Stomach (tissue), 9 donors: ENCODE results near the gene GDF7. TPM values are rescaled to one million over a fixed set of nuclear protein-coding genes. Genes with fewer than 3 reads are reported as not detected.

Experiments used
- DNase-seq, 2 donors: peaks; one replicate each; pipeline versions ENCODE4 v3.0.0 to v3.0.0-alpha.2; 2013 to 2019
- H3K27ac ChIP-seq, 5 donors: fragments of 200-600 bp in 4 of 5; sonication (generic) in 4 of 5; one replicate each; pipeline ENCODE4 v1.5.1; 2013 to 2019; ENCODE audit warnings: mild to moderate bottlenecking in 1 of 5, moderate library complexity in 1 of 5
- H3K27me3 ChIP-seq, 3 donors: fragments of 200-600 bp; sonication (generic); one replicate each; pipeline ENCODE4 v1.5.1; 2017 to 2019; ENCODE audit warnings: mixed run types in 1 of 3
- H3K36me3 ChIP-seq, 4 donors: fragments of 200-600 bp; sonication (generic); 1 replicate in 3 of 4; 2 replicates in 1 of 4; pipeline ENCODE4 v1.5.1; 2016 to 2019
- H3K4me1 ChIP-seq, 4 donors: fragments of 200-600 bp; sonication (generic); one replicate each; pipeline ENCODE4 v1.5.1; 2016 to 2019
- H3K4me3 ChIP-seq, 4 donors: fragments of 200-600 bp; sonication (generic) in 3 of 4; one replicate each; pipeline ENCODE4 v1.5.1; 2016 to 2019; ENCODE audit warnings: mild to moderate bottlenecking in 1 of 4
- H3K9me3 ChIP-seq, 4 donors: fragments of 200-600 bp; sonication (generic); one replicate each; pipeline ENCODE4 v1.5.1; 2016 to 2019
- EP300 ChIP-seq: sonication (generic); formaldehyde crosslinking; IDR thresholded peaks from one replicate; pipeline ENCODE4 v1.6.1; 2017; ENCODE audit warnings: antibody characterized with exemption
- POLR2A ChIP-seq, 4 donors: fragments of 450-650 bp; IDR thresholded peaks; one replicate each; pipeline ENCODE4 v1.6.1; 2016; ENCODE audit warnings: antibody characterized with exemption in 4 of 4, control low read depth in 2 of 4, mild to moderate bottlenecking in 1 of 4, moderate library complexity in 1 of 4
- POLR2AphosphoS5 ChIP-seq, 3 donors: sonication (generic); formaldehyde crosslinking; IDR thresholded peaks; one replicate each; pipeline ENCODE4 v1.6.1; 2016; ENCODE audit warnings: antibody characterized with exemption in 3 of 3
- WGBS, 5 donors: extraction: QIAGEN DNeasy Blood & Tissue Kit in 3 of 5; methylation state at CpG; one replicate each; pipeline versions ENCODE4 v1.1.5 to v1.1.7; 2013 to 2018; 5-methylcytosine and 5-hydroxymethylcytosine counted together
- intact Hi-C: fragments of 100-400 bp; cut with DNase I; formaldehyde crosslinking; loops from one replicate; pipeline ENCODE4 v1.15.1; 2023; ENCODE audit warnings: low total_unique reads
- polyA plus RNA-seq, 3 donors: library from polyadenylated mRNA; stranded (reverse); fragments of 200-250 nt; gene quantifications; one replicate each; pipeline ENCODE4 v1.2.3, GENCODE V29; 2013
- total RNA-seq, 5 donors: library from RNA; depleted of rRNA; stranded (reverse); fragments of >200 nt; gene quantifications; one replicate each; pipeline versions ENCODE4 v1.1.0 to v1.2.3, GENCODE V29; 2014 to 2016
- TF ChIP-seq, protein P1 (sequence below), 7 experiments: fragments of 450-650 bp in 4 of 7; fragments of 200-600 bp in 3 of 7; sonication (generic) in 3 of 7; IDR thresholded peaks; one replicate each; pipeline ENCODE4 v1.5.1; 2016 to 2019; ENCODE audit warnings: antibody characterized with exemption in 7 of 7, control low read depth in 2 of 7, mild to moderate bottlenecking in 1 of 7
- donor health status: healthy with polysubstance abuse.
- donor health status: Bipolar disorder and iron deficiency.
- donor health status: healthy.

Gene GDF7
- total and polyA plus RNA-seq, 8 donors, result 0.10 to 1.3 (median 0.37) TPM; not detected in 3

- Histone ChIP-seq H3K36me3 (peaks cover 23 to 95% (median 89%) of the 10 kb centered on the region in 4 donors), H3K27ac (peak overlapping the region in 4 of 5 donors; percentile 30 to 91 (median 85))
- 28 to 38% (median 32%) methylated on average over 20 to 26 of the region's 26 CpGs for WGBS, 5 donors
Observed at GRCh38 chr2:20642055-20642971, 24.6 kb upstream of the GDF7 start.

GRCh38 chr2:20643060-20643459, 23.9 kb upstream of the GDF7 start:
- TF ChIP-seq EP300 (no peak), POLR2AphosphoS5 (IDR thresholded peaks at IDR 0.05) (no peak), POLR2A (IDR thresholded peaks at IDR 0.05) (no peak)
- TF ChIP-seq, protein P1, sequence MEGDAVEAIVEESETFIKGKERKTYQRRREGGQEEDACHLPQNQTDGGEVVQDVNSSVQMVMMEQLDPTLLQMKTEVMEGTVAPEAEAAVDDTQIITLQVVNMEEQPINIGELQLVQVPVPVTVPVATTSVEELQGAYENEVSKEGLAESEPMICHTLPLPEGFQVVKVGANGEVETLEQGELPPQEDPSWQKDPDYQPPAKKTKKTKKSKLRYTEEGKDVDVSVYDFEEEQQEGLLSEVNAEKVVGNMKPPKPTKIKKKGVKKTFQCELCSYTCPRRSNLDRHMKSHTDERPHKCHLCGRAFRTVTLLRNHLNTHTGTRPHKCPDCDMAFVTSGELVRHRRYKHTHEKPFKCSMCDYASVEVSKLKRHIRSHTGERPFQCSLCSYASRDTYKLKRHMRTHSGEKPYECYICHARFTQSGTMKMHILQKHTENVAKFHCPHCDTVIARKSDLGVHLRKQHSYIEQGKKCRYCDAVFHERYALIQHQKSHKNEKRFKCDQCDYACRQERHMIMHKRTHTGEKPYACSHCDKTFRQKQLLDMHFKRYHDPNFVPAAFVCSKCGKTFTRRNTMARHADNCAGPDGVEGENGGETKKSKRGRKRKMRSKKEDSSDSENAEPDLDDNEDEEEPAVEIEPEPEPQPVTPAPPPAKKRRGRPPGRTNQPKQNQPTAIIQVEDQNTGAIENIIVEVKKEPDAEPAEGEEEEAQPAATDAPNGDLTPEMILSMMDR (IDR thresholded peaks at IDR 0.05), result no peak
- 91 to 94% (median 92%) methylated on average over 7 of the region's 7 CpGs for WGBS, 5 donors
- no peak for DNase-seq
- Histone ChIP-seq H3K9me3 (no peaks in the 10 kb centered on the region), H3K4me1 (peaks cover 12 to 52% (median 32%) of the 10 kb centered on the region in 4 donors), H3K27me3 (no peaks in the 10 kb centered on the region), H3K36me3 (peaks cover 23 to 88% (median 82%) of the 10 kb centered on the region in 4 donors), H3K27ac (peak overlapping the region in 3 of 5 donors; percentile 84 to 91 (median 86)), H3K4me3 (no peak overlapping the region)
- intact Hi-C loops, result loop anchor here (10.0 kb wide), 1 partner anchor 198 kb away; the partner anchor contains the start of gene RHOB

More at GRCh38 chr2:20642055-20642971, 24.6 kb upstream of the GDF7 start:
- peak; percentile 87 to 93 for DNase-seq
- intact Hi-C loops, result loop anchor here (10.0 kb wide), 1 partner anchor 198 kb away; the partner anchor contains the start of gene RHOB
- H3K4me1 ChIP-seq, result peaks cover 13 to 52% (median 32%) of the 10 kb centered on the region in 4 donors
- H3K27me3 ChIP-seq, result no peaks in the 10 kb centered on the region
- H3K9me3 ChIP-seq, result no peaks in the 10 kb centered on the region
- TF ChIP-seq, protein P1 (IDR thresholded peaks at IDR 0.05), result peak in 5 of 7 experiments; percentile 89 to 96 (median 93)
- TF ChIP-seq POLR2AphosphoS5 (IDR thresholded peaks at IDR 0.05), result peak in 1 of 3 donors; percentile 51
- no peak for TF ChIP-seq EP300
- no peak for TF ChIP-seq POLR2A (IDR thresholded peaks at IDR 0.05)
- no peak overlapping the region for H3K4me3 ChIP-seq

- Histone ChIP-seq H3K27me3 (no peaks in the 10 kb centered on the region), H3K4me1 (peaks cover 12 to 52% (median 36%) of the 10 kb centered on the region in 4 donors), H3K27ac (peak overlapping the region in 1 of 5 donors; percentile 91), H3K36me3 (peaks cover 21 to 80% (median 74%) of the 10 kb centered on the region in 4 donors), H3K9me3 (no peaks in the 10 kb centered on the region), H3K4me3 (no peak overlapping the region)
- intact Hi-C loops, result loop anchor here (10.0 kb wide), 1 partner anchor 199 kb away; the partner anchor contains the start of gene RHOB
- DNase-seq, result no peak
- 52 to 79% (median 69%) methylated on average over 3 of the region's 3 CpGs for WGBS, 5 donors
- TF ChIP-seq POLR2AphosphoS5 (IDR thresholded peaks at IDR 0.05), result no peak
- TF ChIP-seq EP300, result no peak
- TF ChIP-seq, protein P1 (IDR thresholded peaks at IDR 0.05), result no peak
- TF ChIP-seq POLR2A (IDR thresholded peaks at IDR 0.05), result no peak
Observed at GRCh38 chr2:20643826-20644225, 23.1 kb upstream of the GDF7 start.

GRCh38 chr2:20645301-20645701, 21.6 kb upstream of the GDF7 start:
- Histone ChIP-seq H3K4me1 (peaks cover 26 to 63% (median 48%) of the 10 kb centered on the region in 4 donors), H3K36me3 (peaks cover 20 to 65% (median 59%) of the 10 kb centered on the region in 4 donors), H3K4me3 (no peak overlapping the region), H3K27me3 (no peaks in the 10 kb centered on the region), H3K27ac (peak overlapping the region in 1 of 5 donors; percentile 31), H3K9me3 (no peaks in the 10 kb centered on the region)
- intact Hi-C loops, result loop anchor here (10.0 kb wide), 1 partner anchor 200 kb away; the partner anchor contains the start of gene RHOB
- TF ChIP-seq, protein P1 (IDR thresholded peaks at IDR 0.05), result no peak
- TF ChIP-seq POLR2A (IDR thresholded peaks at IDR 0.05) (no peak), EP300 (no peak), POLR2AphosphoS5 (IDR thresholded peaks at IDR 0.05) (no peak)
- WGBS, 5 donors, result 91 to 95% (median 92%) methylated on average over 10 to 14 of the region's 14 CpGs
- no peak for DNase-seq
